Memory B cell (primary cell): ENCODE data around the gene EPHA1.
A peak's percentile ranks its signal among the peaks of the same experiment; 100 is the strongest.
"Not testable (repeated sequence)": the region's sequence is repeated elsewhere in the genome, so short reads cannot be mapped to it uniquely, and the experiment has no call there.

Source experiments
- ATAC-seq: fragments of 150-1000 bp; cut with Tn5 transposase; 2 replicates; pipeline ENCODE4 v1.10.0; 2021; ENCODE audit warnings: low read depth, mild to moderate bottlenecking, moderate library complexity
- DNase-seq, 2 donors: peaks; one replicate each; pipeline ENCODE4 v3.0.0; 2022; ENCODE audit warnings: low spot score in 2 of 2
- H3K27ac Mint-ChIP-seq: one replicate; pipeline ENCODE4 v1.8.0; 2022; ENCODE audit warnings: mild to moderate bottlenecking, moderate library complexity, mixed read lengths
- H3K27me3 Mint-ChIP-seq: one replicate; pipeline ENCODE4 v1.8.0; 2022; ENCODE audit warnings: mixed read lengths
- H3K36me3 Mint-ChIP-seq: one replicate; pipeline ENCODE4 v1.8.0; 2022; ENCODE audit warnings: mild to moderate bottlenecking, mixed read lengths
- H3K4me1 Mint-ChIP-seq: one replicate; pipeline ENCODE4 v1.8.0; 2022; ENCODE audit warnings: mixed read lengths
- H3K4me3 Mint-ChIP-seq: one replicate; pipeline ENCODE4 v1.8.0; 2022; ENCODE audit warnings: mild to moderate bottlenecking, moderate library complexity, mixed read lengths
- H3K9me3 Mint-ChIP-seq: one replicate; pipeline ENCODE4 v1.8.0; 2022; ENCODE audit warnings: mixed read lengths

The EPHA1 gene

GRCh38 chr7:143420624-143421023 lies 12.0 kb upstream of the EPHA1 start:
- H3K36me3 Mint-ChIP-seq, DNase-seq, ATAC-seq, H3K4me1 Mint-ChIP-seq, H3K27ac Mint-ChIP-seq, H3K9me3 Mint-ChIP-seq, H3K4me3 Mint-ChIP-seq: not testable (repeated sequence)
- peaks cover 16% of the 10 kb centered on the region for H3K27me3 Mint-ChIP-seq

GRCh38 chr7:143419880-143420279 lies 11.2 kb upstream of the EPHA1 start:
- ATAC-seq, result no peak
- Mint-ChIP-seq H3K27ac (no peak overlapping the region), H3K4me1 (peaks cover 3% of the 10 kb centered on the region), H3K27me3 (peaks cover 19% of the 10 kb centered on the region), H3K4me3 (no peak overlapping the region), H3K36me3 (no peaks in the 10 kb centered on the region), H3K9me3 (no peaks in the 10 kb centered on the region)
- no peak for DNase-seq

- Mint-ChIP-seq H3K9me3 (no peaks in the 10 kb centered on the region), H3K36me3 (no peaks in the 10 kb centered on the region), H3K4me3 (no peak overlapping the region), H3K27ac (no peak overlapping the region), H3K4me1 (peaks cover 3% of the 10 kb centered on the region), H3K27me3 (peaks cover 21% of the 10 kb centered on the region)
- DNase-seq, result no peak
- ATAC-seq, result no peak
These were observed 10.2 kb upstream of the EPHA1 start for GRCh38 chr7:143418681-143419458.

GRCh38 chr7:143417734-143418383 lies 9.2 kb upstream of the EPHA1 start:
- Mint-ChIP-seq H3K27ac (no peak overlapping the region), H3K4me1 (peaks cover 3% of the 10 kb centered on the region), H3K9me3 (no peaks in the 10 kb centered on the region), H3K4me3 (no peak overlapping the region), H3K27me3 (peaks cover 21% of the 10 kb centered on the region), H3K36me3 (no peaks in the 10 kb centered on the region)
- DNase-seq (no peak), ATAC-seq (no peak)

GRCh38 chr7:143416565-143417149 lies 8.0 kb upstream of the EPHA1 start:
- ATAC-seq (peak; percentile 24), DNase-seq (peak in 1 of 2 donors; percentile 45)
- Mint-ChIP-seq H3K27me3 (peaks cover 19% of the 10 kb centered on the region), H3K4me1 (peaks cover 3% of the 10 kb centered on the region), H3K27ac (no peak overlapping the region), H3K4me3 (no peak overlapping the region), H3K36me3 (no peaks in the 10 kb centered on the region), H3K9me3 (no peaks in the 10 kb centered on the region)

GRCh38 chr7:143415742-143416397 lies 7.2 kb upstream of the EPHA1 start:
- no peaks in the 10 kb centered on the region for H3K9me3 Mint-ChIP-seq
- H3K27me3 Mint-ChIP-seq, result peaks cover 19% of the 10 kb centered on the region
- H3K4me1 Mint-ChIP-seq, result peaks cover 3% of the 10 kb centered on the region
- no peaks in the 10 kb centered on the region for H3K36me3 Mint-ChIP-seq
- ATAC-seq, result no peak
- no peak overlapping the region for H3K4me3 Mint-ChIP-seq
- H3K27ac Mint-ChIP-seq, result no peak overlapping the region
- no peak for DNase-seq

GRCh38 chr7:143415209-143415608 lies 6.6 kb upstream of the EPHA1 start:
- not testable (repeated sequence) for DNase-seq, H3K9me3 Mint-ChIP-seq, H3K36me3 Mint-ChIP-seq, H3K27ac Mint-ChIP-seq, H3K4me3 Mint-ChIP-seq, ATAC-seq, H3K4me1 Mint-ChIP-seq
- H3K27me3 Mint-ChIP-seq, result peaks cover 21% of the 10 kb centered on the region

GRCh38 chr7:143413123-143413522 lies 4.5 kb upstream of the EPHA1 start:
- Mint-ChIP-seq H3K4me3 (no peak overlapping the region), H3K9me3 (no peaks in the 10 kb centered on the region), H3K27me3 (peaks cover 15% of the 10 kb centered on the region), H3K4me1 (peaks cover 15% of the 10 kb centered on the region), H3K36me3 (no peaks in the 10 kb centered on the region), H3K27ac (no peak overlapping the region)
- ATAC-seq (no peak), DNase-seq (no peak)

GRCh38 chr7:143411976-143412708 lies 3.5 kb upstream of the EPHA1 start:
- H3K4me3 Mint-ChIP-seq, result no peak overlapping the region
- H3K4me1 Mint-ChIP-seq, result peaks cover 21% of the 10 kb centered on the region
- no peaks in the 10 kb centered on the region for H3K9me3 Mint-ChIP-seq
- DNase-seq, result no peak
- no peak for ATAC-seq
- H3K27me3 Mint-ChIP-seq, result peaks cover 14% of the 10 kb centered on the region
- H3K36me3 Mint-ChIP-seq, result no peaks in the 10 kb centered on the region
- no peak overlapping the region for H3K27ac Mint-ChIP-seq

GRCh38 chr7:143410521-143411004 lies 1.9 kb upstream of the EPHA1 start:
- H3K4me3 Mint-ChIP-seq, result no peak overlapping the region
- no peaks in the 10 kb centered on the region for H3K9me3 Mint-ChIP-seq
- H3K27ac Mint-ChIP-seq, result no peak overlapping the region
- H3K4me1 Mint-ChIP-seq, result peaks cover 19% of the 10 kb centered on the region
- H3K36me3 Mint-ChIP-seq, result no peaks in the 10 kb centered on the region
- DNase-seq (no peak), ATAC-seq (no peak)
- peaks cover 10% of the 10 kb centered on the region for H3K27me3 Mint-ChIP-seq

- Mint-ChIP-seq H3K4me3 (peak overlapping the region; percentile 60), H3K36me3 (no peaks in the 10 kb centered on the region), H3K4me1 (peaks cover 19% of the 10 kb centered on the region), H3K9me3 (no peaks in the 10 kb centered on the region), H3K27ac (no peak overlapping the region), H3K27me3 (peaks cover 4% of the 10 kb centered on the region)
- DNase-seq (no peak), ATAC-seq (no peak)
These were observed 387 bp downstream of the EPHA1 start for GRCh38 chr7:143408252-143408685.

- H3K9me3 Mint-ChIP-seq, result no peaks in the 10 kb centered on the region
- ATAC-seq (peak; percentile 32), DNase-seq (no peak)
- H3K27ac Mint-ChIP-seq, result no peak overlapping the region
- peaks cover 19% of the 10 kb centered on the region for H3K4me1 Mint-ChIP-seq
- H3K27me3 Mint-ChIP-seq, result peaks cover 4% of the 10 kb centered on the region
- peak overlapping the region; percentile 60 for H3K4me3 Mint-ChIP-seq
- no peaks in the 10 kb centered on the region for H3K36me3 Mint-ChIP-seq
These were observed 1.1 kb downstream of the EPHA1 start for GRCh38 chr7:143407287-143408251.

- Mint-ChIP-seq H3K36me3 (no peaks in the 10 kb centered on the region), H3K27ac (no peak overlapping the region), H3K9me3 (no peaks in the 10 kb centered on the region), H3K4me1 (peaks cover 19% of the 10 kb centered on the region), H3K27me3 (peaks cover 4% of the 10 kb centered on the region), H3K4me3 (no peak overlapping the region)
- no peak for ATAC-seq
- no peak for DNase-seq
These were observed 2.7 kb downstream of the EPHA1 start for GRCh38 chr7:143406002-143406357.
